Epithelial cell of prostate (primary cell): ENCODE results near the gene DDX4.
A peak's percentile ranks its signal among the peaks of the same experiment; 100 is the strongest.
"Not testable (repeated sequence)": the region's sequence is repeated elsewhere in the genome, so short reads cannot be mapped to it uniquely, and the experiment has no call there.

Experiments used
- DNase-seq: peaks from one replicate; pipeline ENCODE4 v3.0.0-alpha.2; 2011; ENCODE audit warnings: low read depth, low spot score
- H3K27ac ChIP-seq: fragments of 450-650 bp; 2 replicates; pipeline ENCODE4 v1.5.1; 2017; ENCODE audit warnings: mild to moderate bottlenecking

DDX4 gene

GRCh38 chr5:55737793-55738192 is at the start of gene DDX4:
TSS of gene DDX4 (plus strand) at chr5:55738061. CDS start at chr5:55738964, 903 bp downstream.
- no peak within 1 kb of the TSS for H3K27ac ChIP-seq
- DNase-seq = no peak

GRCh38 chr5:55691265-55692105 is 46.4 kb upstream of the DDX4 start:
- no peak for DNase-seq
- no peak overlapping the region for H3K27ac ChIP-seq

GRCh38 chr5:55692106-55692417 is 45.8 kb upstream of the DDX4 start:
- DNase-seq = no peak
- H3K27ac ChIP-seq = no peak overlapping the region

- no peak for DNase-seq
- no peak overlapping the region for H3K27ac ChIP-seq
Observed at GRCh38 chr5:55692509-55692908, 45.4 kb upstream of the DDX4 start.

- DNase-seq = no peak
Observed at GRCh38 chr5:55694152-55694830, 43.6 kb upstream of the DDX4 start.

GRCh38 chr5:55696704-55697103 is 41.2 kb upstream of the DDX4 start:
- not testable (repeated sequence) for DNase-seq, H3K27ac ChIP-seq

More at GRCh38 chr5:55694152-55694830, 43.6 kb upstream of the DDX4 start:
- H3K27ac ChIP-seq = no peak overlapping the region

- no peak for DNase-seq
- H3K27ac ChIP-seq = no peak overlapping the region
Observed at GRCh38 chr5:55699041-55699688, 38.7 kb upstream of the DDX4 start.

GRCh38 chr5:55700745-55701144 is 37.1 kb upstream of the DDX4 start:
- no peak for DNase-seq
- H3K27ac ChIP-seq = no peak overlapping the region

GRCh38 chr5:55701462-55702103 is 36.3 kb upstream of the DDX4 start:
- DNase-seq = no peak
- no peak overlapping the region for H3K27ac ChIP-seq

GRCh38 chr5:55702598-55703345 is 35.1 kb upstream of the DDX4 start:
- no peak for DNase-seq
- H3K27ac ChIP-seq = no peak overlapping the region

GRCh38 chr5:55706230-55706629 is 31.6 kb upstream of the DDX4 start:
- no peak for DNase-seq
- no peak overlapping the region for H3K27ac ChIP-seq

GRCh38 chr5:55708732-55709131 is 29.1 kb upstream of the DDX4 start:
- H3K27ac ChIP-seq = no peak overlapping the region
- DNase-seq = peak; percentile 44

GRCh38 chr5:55711507-55712022 is 26.3 kb upstream of the DDX4 start:
- H3K27ac ChIP-seq = peak overlapping the region; percentile 42
- DNase-seq = no peak

GRCh38 chr5:55712023-55712859 is 25.6 kb upstream of the DDX4 start, which contains the start of gene SLC38A9:
TSS of gene SLC38A9 (minus strand) at chr5:55712324. CDS start at chr5:55697958, 14,366 bp downstream.
- DNase-seq = peak; percentile 64
- H3K27ac ChIP-seq = peak within 1 kb of the TSS; percentile 42

- H3K27ac ChIP-seq = no peak overlapping the region
- no peak for DNase-seq
Observed at GRCh38 chr5:55713871-55714270, 24.0 kb upstream of the DDX4 start.

GRCh38 chr5:55714339-55714738 is 23.5 kb upstream of the DDX4 start:
- DNase-seq = no peak
- H3K27ac ChIP-seq = no peak overlapping the region

- no peak overlapping the region for H3K27ac ChIP-seq
- DNase-seq = no peak
Observed at GRCh38 chr5:55714749-55715148, 23.1 kb upstream of the DDX4 start.

GRCh38 chr5:55715519-55716078 is 22.3 kb upstream of the DDX4 start:
- H3K27ac ChIP-seq = no peak overlapping the region
- no peak for DNase-seq
